ENCODE measurements around the gene LRPPRC. TPM values are rescaled to one million over a fixed set of nuclear protein-coding genes. Genes with fewer than 3 reads are reported as not detected.

LRPPRC gene
- total RNA-seq, 6 experiments from 2014 or later, result 39.6 to 53.8 (median 45.5) TPM

DNA sequence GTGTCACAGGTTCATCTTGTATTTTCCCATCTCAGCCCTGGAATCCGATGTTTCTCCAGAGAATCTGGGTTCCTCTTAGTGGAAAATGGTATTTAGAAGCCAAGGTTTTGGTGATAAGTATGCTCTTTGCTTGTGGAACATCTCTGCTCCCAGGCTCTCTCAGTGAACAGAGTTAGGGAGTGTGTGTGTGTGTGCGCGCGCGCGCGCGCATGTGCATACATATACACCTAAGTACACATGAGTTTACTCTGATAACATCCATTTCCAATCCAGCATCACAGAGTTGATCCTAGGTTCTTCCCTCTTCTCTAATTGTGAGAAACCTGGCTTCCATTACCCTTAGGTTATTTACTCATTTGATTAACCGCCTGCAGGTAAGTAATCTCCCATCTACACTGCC lies 115.3 kb downstream of the LRPPRC start:
- intact Hi-C loops (cut with DNase I), result no loop called here
- no peaks in the 10 kb centered on the region for H3K27me3 ChIP-seq
- ATAC-seq (no peak), DNase-seq (no peak)
- 80% methylated on average over 8 of the region's 9 CpGs for WGBS (ENCODE audit: insufficient coverage, low coverage, low lambda C conversion rate, missing lambda C conversion rate)
- peaks cover 0 to 36% (median 15%) of the 10 kb centered on the region in 4 donors for H3K4me1 ChIP-seq
- H3K9me3 ChIP-seq, result no peaks in the 10 kb centered on the region
- H3K4me3 ChIP-seq, result no peak overlapping the region
- H3K36me3 ChIP-seq, result peaks cover 0 to 28% (median 9%) of the 10 kb centered on the region in 4 donors
- peak overlapping the region in 1 of 3 donors; percentile 59 for H3K27ac ChIP-seq
- TF ChIP-seq, protein P1, sequence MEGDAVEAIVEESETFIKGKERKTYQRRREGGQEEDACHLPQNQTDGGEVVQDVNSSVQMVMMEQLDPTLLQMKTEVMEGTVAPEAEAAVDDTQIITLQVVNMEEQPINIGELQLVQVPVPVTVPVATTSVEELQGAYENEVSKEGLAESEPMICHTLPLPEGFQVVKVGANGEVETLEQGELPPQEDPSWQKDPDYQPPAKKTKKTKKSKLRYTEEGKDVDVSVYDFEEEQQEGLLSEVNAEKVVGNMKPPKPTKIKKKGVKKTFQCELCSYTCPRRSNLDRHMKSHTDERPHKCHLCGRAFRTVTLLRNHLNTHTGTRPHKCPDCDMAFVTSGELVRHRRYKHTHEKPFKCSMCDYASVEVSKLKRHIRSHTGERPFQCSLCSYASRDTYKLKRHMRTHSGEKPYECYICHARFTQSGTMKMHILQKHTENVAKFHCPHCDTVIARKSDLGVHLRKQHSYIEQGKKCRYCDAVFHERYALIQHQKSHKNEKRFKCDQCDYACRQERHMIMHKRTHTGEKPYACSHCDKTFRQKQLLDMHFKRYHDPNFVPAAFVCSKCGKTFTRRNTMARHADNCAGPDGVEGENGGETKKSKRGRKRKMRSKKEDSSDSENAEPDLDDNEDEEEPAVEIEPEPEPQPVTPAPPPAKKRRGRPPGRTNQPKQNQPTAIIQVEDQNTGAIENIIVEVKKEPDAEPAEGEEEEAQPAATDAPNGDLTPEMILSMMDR (IDR thresholded peaks at IDR 0.05), result no peak
- TF ChIP-seq POLR2A (IDR thresholded peaks at IDR 0.05), result no peak

DNA sequence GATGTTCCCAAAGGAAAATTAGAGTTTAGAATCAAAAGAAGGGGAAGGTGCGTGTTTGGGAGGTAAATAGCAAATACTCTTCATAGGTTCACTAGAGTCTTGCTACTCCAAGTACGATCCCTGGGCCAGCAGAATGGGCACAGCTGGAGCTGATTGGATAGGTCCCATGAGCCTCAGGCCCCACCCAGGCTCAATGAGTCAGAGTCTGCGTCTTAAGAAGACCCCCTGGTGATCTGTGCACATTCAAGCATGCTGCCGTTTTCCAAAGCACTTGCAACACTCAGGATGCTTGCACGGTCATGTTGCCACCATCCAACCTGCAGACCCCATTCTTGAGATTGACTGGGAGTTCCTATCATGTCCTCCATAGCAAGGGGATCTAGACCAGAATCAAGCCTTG lies 116.5 kb downstream of the LRPPRC start:
- peaks cover 0 to 25% (median 10%) of the 10 kb centered on the region in 4 donors for H3K4me1 ChIP-seq
- DNase-seq (no peak), ATAC-seq (no peak)
- H3K27ac ChIP-seq, result no peak overlapping the region
- no peaks in the 10 kb centered on the region for H3K9me3 ChIP-seq
- peaks cover 0 to 40% (median 15%) of the 10 kb centered on the region in 4 donors for H3K36me3 ChIP-seq
- H3K4me3 ChIP-seq, result no peak overlapping the region
- WGBS (ENCODE audit: insufficient coverage, low coverage, low lambda C conversion rate, missing lambda C conversion rate), result 93% methylated on average over 3 of the region's 5 CpGs
- intact Hi-C loops (cut with DNase I), result no loop called here
- no peaks in the 10 kb centered on the region for H3K27me3 ChIP-seq
- TF ChIP-seq, protein P1 (IDR thresholded peaks at IDR 0.05), result no peak
- no peak for TF ChIP-seq POLR2A (IDR thresholded peaks at IDR 0.05)

GRCh38 chr2:43877782-43878464 lies 117.9 kb downstream of the LRPPRC start:
- H3K4me3 ChIP-seq, result no peak overlapping the region
- H3K9me3 ChIP-seq, result no peaks in the 10 kb centered on the region
- H3K36me3 ChIP-seq, result peaks cover 0 to 51% (median 22%) of the 10 kb centered on the region in 4 donors
- WGBS (ENCODE audit: insufficient coverage, low coverage, low lambda C conversion rate, missing lambda C conversion rate), result 20% methylated on average over 8 of the region's 16 CpGs
- TF ChIP-seq POLR2A (IDR thresholded peaks at IDR 0.05), result no peak
- TF ChIP-seq, protein P1 (IDR thresholded peaks at IDR 0.05), result peak; percentile 79 to 92 (median 89)
- intact Hi-C loops (cut with DNase I), result no loop called here
- peak; percentile 56 to 70 (median 64) for ATAC-seq
- H3K4me1 ChIP-seq, result peaks cover 0 to 20% (median 10%) of the 10 kb centered on the region in 4 donors
- DNase-seq, result peak in 1 of 3 donors; percentile 47
- no peaks in the 10 kb centered on the region for H3K27me3 ChIP-seq
- H3K27ac ChIP-seq, result no peak overlapping the region

- Histone ChIP-seq H3K27me3 (no peaks in the 10 kb centered on the region), H3K36me3 (peaks cover 0 to 62% (median 22%) of the 10 kb centered on the region in 4 donors), H3K27ac (no peak overlapping the region), H3K9me3 (no peaks in the 10 kb centered on the region), H3K4me1 (no peaks in the 10 kb centered on the region), H3K4me3 (no peak overlapping the region)
- no peak for TF ChIP-seq POLR2A (IDR thresholded peaks at IDR 0.05)
- TF ChIP-seq, protein P1 (IDR thresholded peaks at IDR 0.05), result no peak
- ATAC-seq, result no peak
- DNase-seq, result no peak
- WGBS (ENCODE audit: insufficient coverage, low coverage, low lambda C conversion rate, missing lambda C conversion rate), result 71% methylated on average over 4 of the region's 11 CpGs
- intact Hi-C loops (cut with DNase I), result no loop called here
Measured at GRCh38 chr2:43874776-43875451, 120.9 kb downstream of the LRPPRC start.

All from right lobe of liver (tissue), 6 donors.